HL-60 (cell line): ENCODE data around the gene AFF1.
"Not testable (repeated sequence)": the region's sequence is repeated elsewhere in the genome, so short reads cannot be mapped to it uniquely, and the experiment has no call there.

ENCODE experiments used
- DNase-seq, 2 experiments: peaks; one replicate each; pipeline ENCODE4 v3.0.0-alpha.2; 2010 to 2020; ENCODE audit warnings: low read depth in 1 of 2, low spot score in 1 of 2
- H3K27ac ChIP-seq: fragments of 250-450 bp; sonication (Bioruptor Pico); replicated peaks from 2 replicates; pipeline ENCODE4 v1.5.1; 2020; ENCODE audit warnings: mild to moderate bottlenecking, moderate library complexity
- H3K27me3 ChIP-seq: fragments of 250-450 bp; sonication (Bioruptor Pico); 2 replicates; pipeline ENCODE4 v1.5.1; 2021; ENCODE audit warnings: mild to moderate bottlenecking, moderate library complexity; ENCODE audit not compliant: insufficient read depth, poor library complexity, severe bottlenecking
- H3K4me3 ChIP-seq: replicated peaks from 2 replicates; pipeline ENCODE4 v1.5.1; 2011; ENCODE audit warnings: mild to moderate bottlenecking, control low read depth, low read length; ENCODE audit not compliant: insufficient read depth
- GABPA ChIP-seq: IDR thresholded peaks from 2 replicates; pipeline ENCODE4 v1.6.1; 2012; ENCODE audit warnings: low read depth
- POLR2AphosphoS5 ChIP-seq: IDR thresholded peaks from 2 replicates; pipeline ENCODE4 v1.6.1; 2012; ENCODE audit warnings: low read depth
- SPI1 ChIP-seq: IDR thresholded peaks from 2 replicates; pipeline ENCODE4 v1.6.1; 2012; ENCODE audit warnings: low read depth, mild to moderate bottlenecking, borderline replicate concordance
- TF ChIP-seq, protein P1 (sequence below): IDR thresholded peaks from one replicate; pipeline ENCODE4 v1.5.1; 2011; ENCODE audit warnings: low read length, control low read depth, inconsistent platforms; ENCODE audit not compliant: insufficient read depth
- TF ChIP-seq, protein P2 (sequence below): IDR thresholded peaks from 2 replicates; pipeline ENCODE4 v1.6.1; 2012; ENCODE audit warnings: low read depth; ENCODE audit not compliant: insufficient replicate concordance

Gene AFF1

DNA sequence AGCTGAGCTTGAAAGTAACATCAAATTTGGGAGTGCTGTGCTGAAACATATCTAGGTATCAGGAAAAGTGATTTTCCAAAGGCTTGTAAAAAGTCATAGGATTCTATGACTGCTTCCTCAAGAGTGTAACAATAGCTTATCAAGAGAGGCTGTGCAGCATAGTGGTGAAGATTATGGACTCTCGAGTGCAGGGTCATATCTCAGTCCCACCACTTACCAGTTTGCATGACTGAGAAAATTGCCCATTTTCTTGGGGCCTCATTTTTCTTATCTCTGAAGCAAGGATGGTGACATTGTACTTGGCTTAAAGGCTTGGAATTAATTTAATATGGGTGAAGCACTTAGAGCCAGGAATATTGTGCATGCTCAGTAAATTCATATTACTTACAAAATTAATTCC lies 57.2 kb downstream of the AFF1 start:
- no peak for DNase-seq
- Histone ChIP-seq H3K27ac (no peak overlapping the region), H3K27me3 (no peaks in the 10 kb centered on the region), H3K4me3 (no peak overlapping the region)
- TF ChIP-seq SPI1 (no peak), POLR2AphosphoS5 (no peak), GABPA (no peak)

DNA sequence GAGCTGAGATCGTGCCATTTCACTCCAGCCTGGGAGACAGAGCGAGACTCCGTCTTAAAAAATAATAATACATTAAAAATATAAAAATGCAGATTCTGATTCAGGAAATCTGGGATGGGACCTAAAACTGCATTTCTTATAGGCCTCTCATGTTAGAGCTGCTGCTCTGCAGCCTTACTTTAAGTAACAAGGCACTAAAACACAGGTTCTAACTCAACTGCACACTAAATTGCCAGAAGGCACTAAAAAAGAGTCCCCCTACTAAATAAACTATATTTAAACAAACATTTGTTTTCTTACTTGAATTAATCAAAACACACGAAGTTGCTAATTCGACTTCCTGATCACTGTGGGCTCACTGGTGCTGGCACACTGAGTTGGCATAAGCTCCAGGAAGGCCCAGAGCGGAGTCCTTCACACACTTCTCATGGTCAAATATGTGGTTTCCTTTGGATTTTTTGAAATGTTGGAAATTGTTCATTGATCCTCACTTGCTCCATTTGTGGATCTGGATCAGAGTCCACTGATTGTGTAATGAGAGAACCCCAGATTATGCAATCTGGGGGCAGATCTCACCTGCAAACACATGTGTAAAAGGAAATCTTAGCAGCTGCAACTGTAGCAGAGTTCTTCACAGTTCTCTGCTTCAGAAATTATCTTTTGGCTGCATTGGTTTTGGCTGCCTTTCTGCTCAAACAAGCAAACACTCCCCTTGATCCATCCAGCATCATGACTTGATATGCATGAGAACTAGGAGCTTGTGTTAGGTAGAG lies 59.3 kb downstream of the AFF1 start:
- no peak overlapping the region for H3K27ac ChIP-seq

DNA sequence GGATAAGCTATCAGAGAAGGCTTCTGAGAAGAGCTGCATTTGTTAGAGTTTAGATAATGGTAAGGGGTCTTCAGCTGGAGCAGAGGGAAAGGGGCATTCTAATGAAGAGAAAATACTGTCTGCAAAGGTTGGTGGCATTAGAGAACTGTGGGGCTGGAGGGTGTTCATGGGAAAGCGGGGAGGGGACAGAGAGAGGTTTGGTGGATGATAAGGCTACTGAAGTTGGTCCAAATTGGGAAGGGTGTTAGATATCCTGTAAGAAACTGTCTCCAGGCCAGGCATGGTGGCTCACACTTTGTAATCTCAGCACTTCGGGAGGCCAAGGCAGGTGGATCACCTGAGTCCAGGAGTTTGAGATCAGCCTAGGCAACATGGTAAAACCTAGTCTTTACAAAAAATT lies 59.9 kb downstream of the AFF1 start:
- TF ChIP-seq GABPA, result no peak
- TF ChIP-seq, protein P1, sequence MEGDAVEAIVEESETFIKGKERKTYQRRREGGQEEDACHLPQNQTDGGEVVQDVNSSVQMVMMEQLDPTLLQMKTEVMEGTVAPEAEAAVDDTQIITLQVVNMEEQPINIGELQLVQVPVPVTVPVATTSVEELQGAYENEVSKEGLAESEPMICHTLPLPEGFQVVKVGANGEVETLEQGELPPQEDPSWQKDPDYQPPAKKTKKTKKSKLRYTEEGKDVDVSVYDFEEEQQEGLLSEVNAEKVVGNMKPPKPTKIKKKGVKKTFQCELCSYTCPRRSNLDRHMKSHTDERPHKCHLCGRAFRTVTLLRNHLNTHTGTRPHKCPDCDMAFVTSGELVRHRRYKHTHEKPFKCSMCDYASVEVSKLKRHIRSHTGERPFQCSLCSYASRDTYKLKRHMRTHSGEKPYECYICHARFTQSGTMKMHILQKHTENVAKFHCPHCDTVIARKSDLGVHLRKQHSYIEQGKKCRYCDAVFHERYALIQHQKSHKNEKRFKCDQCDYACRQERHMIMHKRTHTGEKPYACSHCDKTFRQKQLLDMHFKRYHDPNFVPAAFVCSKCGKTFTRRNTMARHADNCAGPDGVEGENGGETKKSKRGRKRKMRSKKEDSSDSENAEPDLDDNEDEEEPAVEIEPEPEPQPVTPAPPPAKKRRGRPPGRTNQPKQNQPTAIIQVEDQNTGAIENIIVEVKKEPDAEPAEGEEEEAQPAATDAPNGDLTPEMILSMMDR, result no peak
- TF ChIP-seq, protein P2, sequence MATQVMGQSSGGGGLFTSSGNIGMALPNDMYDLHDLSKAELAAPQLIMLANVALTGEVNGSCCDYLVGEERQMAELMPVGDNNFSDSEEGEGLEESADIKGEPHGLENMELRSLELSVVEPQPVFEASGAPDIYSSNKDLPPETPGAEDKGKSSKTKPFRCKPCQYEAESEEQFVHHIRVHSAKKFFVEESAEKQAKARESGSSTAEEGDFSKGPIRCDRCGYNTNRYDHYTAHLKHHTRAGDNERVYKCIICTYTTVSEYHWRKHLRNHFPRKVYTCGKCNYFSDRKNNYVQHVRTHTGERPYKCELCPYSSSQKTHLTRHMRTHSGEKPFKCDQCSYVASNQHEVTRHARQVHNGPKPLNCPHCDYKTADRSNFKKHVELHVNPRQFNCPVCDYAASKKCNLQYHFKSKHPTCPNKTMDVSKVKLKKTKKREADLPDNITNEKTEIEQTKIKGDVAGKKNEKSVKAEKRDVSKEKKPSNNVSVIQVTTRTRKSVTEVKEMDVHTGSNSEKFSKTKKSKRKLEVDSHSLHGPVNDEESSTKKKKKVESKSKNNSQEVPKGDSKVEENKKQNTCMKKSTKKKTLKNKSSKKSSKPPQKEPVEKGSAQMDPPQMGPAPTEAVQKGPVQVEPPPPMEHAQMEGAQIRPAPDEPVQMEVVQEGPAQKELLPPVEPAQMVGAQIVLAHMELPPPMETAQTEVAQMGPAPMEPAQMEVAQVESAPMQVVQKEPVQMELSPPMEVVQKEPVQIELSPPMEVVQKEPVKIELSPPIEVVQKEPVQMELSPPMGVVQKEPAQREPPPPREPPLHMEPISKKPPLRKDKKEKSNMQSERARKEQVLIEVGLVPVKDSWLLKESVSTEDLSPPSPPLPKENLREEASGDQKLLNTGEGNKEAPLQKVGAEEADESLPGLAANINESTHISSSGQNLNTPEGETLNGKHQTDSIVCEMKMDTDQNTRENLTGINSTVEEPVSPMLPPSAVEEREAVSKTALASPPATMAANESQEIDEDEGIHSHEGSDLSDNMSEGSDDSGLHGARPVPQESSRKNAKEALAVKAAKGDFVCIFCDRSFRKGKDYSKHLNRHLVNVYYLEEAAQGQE, result no peak
- no peak for TF ChIP-seq SPI1
- TF ChIP-seq POLR2AphosphoS5, result no peak
- Histone ChIP-seq H3K27ac (no peak overlapping the region), H3K4me3 (no peak overlapping the region), H3K27me3 (no peaks in the 10 kb centered on the region)
- DNase-seq, result no peak

More for the DNA sequence above, 59.3 kb downstream of the AFF1 start:
- no peak for DNase-seq
- TF ChIP-seq GABPA, result no peak
- TF ChIP-seq, protein P1, result no peak
- TF ChIP-seq SPI1, result no peak
- TF ChIP-seq POLR2AphosphoS5, result no peak
- TF ChIP-seq, protein P2, result no peak
- Histone ChIP-seq H3K27me3 (no peaks in the 10 kb centered on the region), H3K4me3 (no peak overlapping the region)

DNA sequence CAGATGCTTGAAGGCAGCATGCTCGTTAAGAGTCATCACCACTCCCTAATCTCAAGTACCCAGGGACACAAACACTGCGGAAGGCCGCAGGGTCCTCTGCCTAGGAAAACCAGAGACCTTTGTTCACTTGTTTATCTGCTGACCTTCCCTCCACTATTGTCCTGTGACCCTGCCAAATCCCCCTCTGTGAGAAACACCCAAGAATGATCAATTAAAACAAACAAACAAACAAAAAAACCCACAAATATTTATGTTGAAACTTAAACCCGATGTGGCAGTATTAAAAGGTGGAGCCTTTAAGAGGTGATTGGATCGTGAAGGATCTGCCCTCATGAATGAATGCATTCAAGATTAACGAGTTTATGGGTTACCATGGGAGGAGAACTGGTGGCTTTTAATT lies 61.7 kb downstream of the AFF1 start:
- H3K4me3 ChIP-seq, H3K27ac ChIP-seq, DNase-seq, H3K27me3 ChIP-seq: not testable (repeated sequence)

DNA sequence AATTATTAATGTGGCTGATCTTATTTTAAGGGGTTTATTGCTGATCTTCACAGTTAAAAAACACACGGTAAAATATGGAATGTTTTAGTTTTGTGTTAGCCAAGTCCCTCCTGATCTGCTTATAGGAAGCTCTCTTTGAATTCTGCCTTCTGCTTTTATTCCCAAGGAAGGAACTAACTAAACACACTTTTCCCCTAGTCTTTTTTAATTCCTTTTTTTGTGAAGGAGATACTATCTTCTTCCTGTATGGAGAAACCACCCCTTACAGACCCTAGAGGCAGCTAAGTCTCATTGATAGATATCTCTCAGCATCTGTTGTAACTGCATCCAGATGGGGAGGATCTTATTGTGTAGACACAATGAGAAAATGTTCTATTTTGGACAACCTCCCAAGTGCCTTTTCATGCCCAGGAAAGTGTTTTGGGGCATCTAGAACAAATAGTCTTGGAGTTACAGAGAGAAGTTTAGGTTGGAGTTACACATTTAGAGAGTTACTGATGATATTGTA lies 64.4 kb downstream of the AFF1 start:
- DNase-seq, result no peak
- H3K27ac ChIP-seq, result no peak overlapping the region
- no peak overlapping the region for H3K4me3 ChIP-seq
- no peaks in the 10 kb centered on the region for H3K27me3 ChIP-seq
- TF ChIP-seq, protein P2, result no peak
